KOPT-K1 (cell line): ENCODE measurements around the gene ADARB2.
A peak's percentile ranks its signal among the peaks of the same experiment; 100 is the strongest.

Source experiments
- H3K27ac ChIP-seq: fragments of 200-600 bp; sonication (generic); 2 replicates; pipeline ENCODE4 v1.5.1; 2016; ENCODE audit warnings: antibody characterized with exemption, mild to moderate bottlenecking, low read depth, low read length; ENCODE audit not compliant: poor library complexity, severe bottlenecking
- H3K36me3 ChIP-seq: fragments of 200-600 bp; sonication (generic); 2 replicates; pipeline ENCODE4 v1.5.1; 2017; ENCODE audit warnings: antibody characterized with exemption, mild to moderate bottlenecking, low read length, moderate library complexity; ENCODE audit not compliant: insufficient read depth
- H3K9me3 ChIP-seq: fragments of 200-600 bp; sonication (generic); 2 replicates; pipeline ENCODE4 v1.5.1; 2017; ENCODE audit warnings: antibody characterized with exemption, low read length, mild to moderate bottlenecking; ENCODE audit not compliant: insufficient read depth, poor library complexity, severe bottlenecking

ADARB2 gene

DNA sequence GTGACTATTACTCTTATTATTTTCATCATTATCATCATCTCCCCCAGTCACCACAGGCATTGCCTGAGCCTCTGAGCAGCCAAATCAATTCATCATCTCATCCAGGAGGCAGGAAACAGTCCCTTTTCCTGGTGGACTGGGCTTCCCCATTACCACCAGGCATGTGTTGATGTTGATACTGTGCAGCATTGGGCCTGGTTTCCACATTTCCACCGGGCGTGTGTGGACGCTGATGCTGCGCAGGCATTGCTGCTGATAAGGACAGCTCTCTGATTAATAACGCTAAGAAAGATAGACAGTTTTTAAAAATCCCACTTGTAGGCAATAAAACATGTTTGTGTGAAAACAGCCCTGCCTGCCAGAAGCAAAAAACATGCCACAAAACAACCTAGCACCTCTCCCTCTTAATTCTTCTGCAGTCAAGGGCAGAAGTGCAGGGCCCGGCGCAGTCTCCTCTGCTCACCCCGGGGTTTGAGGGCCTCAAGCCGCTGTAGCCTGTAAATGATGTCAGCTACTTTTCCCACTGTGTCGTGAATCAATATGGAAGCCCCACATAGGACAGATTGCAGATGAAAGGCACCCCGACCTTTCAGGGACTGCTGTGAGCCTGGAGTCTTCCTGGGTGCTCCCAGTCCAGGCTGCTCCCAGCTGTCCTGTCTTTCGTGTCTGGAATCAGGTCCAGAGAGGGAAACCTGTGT lies 465.1 kb downstream of the ADARB2 start:
- Histone ChIP-seq H3K27ac (no peak overlapping the region), H3K9me3 (no peaks in the 10 kb centered on the region), H3K36me3 (no peaks in the 10 kb centered on the region)

DNA sequence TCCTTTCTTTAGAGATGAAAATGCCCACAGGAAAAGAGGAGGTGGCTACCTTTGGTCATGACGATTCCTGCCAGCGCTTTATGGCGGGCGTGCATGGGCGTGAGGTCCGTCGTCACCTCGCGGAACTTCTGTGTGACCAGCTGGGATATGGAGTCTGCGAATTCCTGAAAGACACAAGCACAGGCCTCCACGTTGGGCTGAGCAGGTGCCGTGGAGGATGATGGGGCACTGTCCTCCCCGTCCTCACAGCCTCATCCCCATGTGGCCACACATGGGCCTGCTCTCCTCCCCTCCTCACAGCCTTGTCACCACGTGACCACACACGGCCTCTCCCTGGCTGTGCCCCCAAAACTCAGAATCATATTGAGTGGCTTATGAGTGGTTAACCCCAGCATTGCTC lies 466.4 kb downstream of the ADARB2 start:
- no peaks in the 10 kb centered on the region for H3K9me3 ChIP-seq
- no peak overlapping the region for H3K27ac ChIP-seq
- H3K36me3 ChIP-seq = no peaks in the 10 kb centered on the region

DNA sequence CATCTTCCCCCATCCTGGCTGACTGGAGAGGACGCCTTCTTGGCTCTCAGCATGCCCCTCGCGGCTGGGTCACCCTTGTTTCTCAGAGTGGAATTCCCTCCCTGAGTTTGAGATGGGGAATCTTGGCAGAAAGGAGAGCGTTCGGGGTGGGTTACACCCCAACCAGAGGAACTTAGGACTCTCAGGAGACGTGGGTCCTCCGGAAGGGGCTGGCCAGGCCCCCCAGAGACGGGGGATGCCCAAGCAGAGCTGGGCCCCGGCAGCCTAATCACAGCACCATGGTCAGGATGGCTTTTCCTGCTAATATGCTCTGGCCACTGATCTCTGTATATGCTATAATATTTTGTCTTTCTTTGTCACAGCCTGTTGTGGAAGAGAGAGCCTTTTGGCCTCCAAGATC lies 466.8 kb downstream of the ADARB2 start:
- no peaks in the 10 kb centered on the region for H3K36me3 ChIP-seq
- no peaks in the 10 kb centered on the region for H3K9me3 ChIP-seq
- no peak overlapping the region for H3K27ac ChIP-seq

DNA sequence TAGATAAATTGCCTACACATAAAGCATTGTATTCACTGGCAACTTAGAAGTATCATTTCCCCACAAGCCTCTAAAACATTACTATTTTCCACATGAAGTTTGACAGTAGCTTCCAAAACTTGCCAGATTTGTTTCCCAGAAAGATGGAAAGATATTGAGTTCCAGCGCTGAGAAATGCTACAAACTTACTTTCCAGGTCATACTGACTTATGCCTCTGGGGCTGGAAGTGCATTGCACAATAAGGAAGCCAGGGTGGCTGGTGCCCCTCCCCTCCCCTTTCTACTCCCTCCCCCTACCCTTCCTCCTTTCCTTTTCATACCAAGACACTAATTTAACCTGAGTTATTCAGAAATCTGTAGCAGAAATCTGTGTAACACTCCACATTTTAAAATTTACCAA lies 468.5 kb downstream of the ADARB2 start:
- Histone ChIP-seq H3K36me3 (no peaks in the 10 kb centered on the region), H3K9me3 (no peaks in the 10 kb centered on the region), H3K27ac (no peak overlapping the region)

DNA sequence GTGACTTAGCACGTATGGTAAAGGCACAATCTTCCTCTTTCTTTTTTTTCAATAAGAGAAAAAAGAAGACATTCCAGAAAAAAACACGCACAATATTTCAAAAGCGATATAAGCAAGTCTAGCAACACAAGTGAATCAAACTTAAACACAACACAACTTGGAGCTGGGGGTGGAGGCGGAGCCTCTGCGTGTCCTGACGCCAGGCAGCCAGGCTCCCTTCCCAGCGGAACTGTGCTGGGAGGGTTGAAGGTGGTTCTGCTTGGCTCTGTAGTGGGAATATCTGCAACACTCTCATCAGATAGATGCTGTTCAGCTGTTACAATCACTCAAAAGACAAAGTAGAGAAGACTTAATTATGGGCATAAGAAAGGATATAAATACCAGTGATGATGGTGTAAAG lies 469.8 kb downstream of the ADARB2 start:
- no peak overlapping the region for H3K27ac ChIP-seq
- no peaks in the 10 kb centered on the region for H3K36me3 ChIP-seq
- H3K9me3 ChIP-seq = no peaks in the 10 kb centered on the region

DNA sequence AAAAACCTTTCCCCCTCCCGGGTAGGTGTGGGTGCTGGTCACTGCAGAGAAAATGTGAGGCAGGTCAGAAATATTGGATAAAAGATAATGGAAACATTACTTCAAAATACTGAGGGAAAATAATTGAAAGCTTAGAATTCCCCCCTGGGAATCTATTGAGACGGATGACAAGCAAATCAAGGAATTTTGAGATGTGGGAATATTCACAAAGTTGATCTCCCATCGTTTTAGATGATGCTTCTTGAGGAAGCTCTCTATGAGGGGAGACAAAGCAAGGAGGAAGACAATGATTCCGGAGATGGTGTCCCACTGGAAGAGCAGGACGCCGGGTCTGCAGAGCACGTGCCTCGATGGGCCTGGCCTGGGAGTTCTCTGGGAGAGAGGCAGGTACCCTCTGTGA lies 470.2 kb downstream of the ADARB2 start:
- H3K9me3 ChIP-seq = no peaks in the 10 kb centered on the region
- no peaks in the 10 kb centered on the region for H3K36me3 ChIP-seq
- H3K27ac ChIP-seq = no peak overlapping the region

DNA sequence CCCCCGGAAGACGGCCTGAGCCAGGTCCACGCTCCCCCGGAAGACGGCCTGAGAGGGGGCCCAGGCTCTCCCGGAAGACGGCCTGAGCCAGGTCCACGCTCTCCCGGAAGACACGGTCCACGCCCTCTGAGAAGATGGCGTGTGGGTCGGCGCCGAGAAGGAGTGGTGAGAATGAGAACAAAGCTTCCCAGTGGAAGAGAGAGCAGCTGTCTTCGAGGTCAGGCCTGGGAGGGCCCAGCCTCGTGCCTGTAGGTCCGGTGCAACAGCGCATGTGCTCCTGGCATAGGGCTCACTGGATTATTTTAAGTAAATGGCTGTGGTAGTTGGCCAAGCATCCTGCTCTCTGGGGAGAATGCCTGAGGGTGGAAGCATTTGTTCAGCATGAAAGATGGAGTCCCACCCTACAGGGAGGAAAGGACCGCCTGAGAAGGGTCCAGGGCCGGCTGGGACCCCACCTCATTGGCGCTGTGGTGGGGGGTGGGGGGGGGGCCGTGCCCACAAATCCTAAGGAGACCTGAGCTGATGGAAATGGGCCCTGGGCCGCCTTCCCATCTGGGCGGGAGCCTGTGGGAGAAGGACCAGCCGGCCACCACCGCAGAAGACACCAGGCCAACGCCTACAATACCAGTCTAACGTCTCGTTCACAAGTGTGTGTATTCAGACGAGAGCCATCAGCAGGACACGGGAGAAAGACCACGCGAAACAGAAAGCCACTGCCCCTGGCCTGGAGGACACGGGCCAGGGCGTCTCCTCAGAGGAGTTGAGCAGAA lies 471.1 kb downstream of the ADARB2 start:
- Histone ChIP-seq H3K9me3 (no peaks in the 10 kb centered on the region), H3K36me3 (no peaks in the 10 kb centered on the region), H3K27ac (no peak overlapping the region)

DNA sequence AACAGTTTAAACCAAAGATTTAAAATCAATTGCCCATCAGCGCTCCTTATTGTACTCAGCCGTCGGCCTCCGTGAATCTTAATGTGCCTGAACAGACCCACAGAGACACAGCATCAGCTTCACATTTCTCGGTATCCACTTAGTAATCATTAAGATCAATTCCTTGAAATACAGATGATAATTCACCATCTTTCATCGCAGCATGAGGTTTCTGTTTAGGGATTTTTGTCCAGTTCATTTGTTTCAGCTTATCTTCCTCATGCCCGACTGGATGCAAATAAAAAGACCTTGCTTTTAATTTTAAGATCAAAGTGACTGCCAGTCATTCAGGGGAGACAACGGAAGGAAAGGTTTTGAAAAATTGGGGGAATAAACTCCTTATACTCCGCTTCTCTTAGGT lies 473.3 kb downstream of the ADARB2 start:
- H3K27ac ChIP-seq = no peak overlapping the region
- H3K9me3 ChIP-seq = no peaks in the 10 kb centered on the region
- H3K36me3 ChIP-seq = no peaks in the 10 kb centered on the region

DNA sequence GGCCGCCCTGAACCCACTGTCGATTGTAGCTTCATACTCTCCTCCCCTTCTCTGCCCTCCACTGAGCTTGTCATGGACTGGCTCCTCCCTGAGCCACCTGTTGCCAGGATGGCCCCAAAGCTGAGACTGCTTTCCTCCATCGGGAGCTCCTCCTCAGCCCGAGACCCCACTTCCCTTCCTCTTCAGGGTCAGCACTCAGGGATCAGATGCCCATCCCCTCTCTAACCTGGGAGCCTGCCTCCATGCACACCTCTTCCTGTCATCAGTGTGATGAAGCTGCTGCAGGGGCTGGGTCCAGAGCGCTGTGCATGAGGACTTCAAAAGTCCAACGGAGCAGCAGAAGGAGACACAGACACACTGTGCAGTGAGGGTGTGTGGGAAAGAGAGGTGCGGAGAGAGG lies 480.1 kb downstream of the ADARB2 start:
- Histone ChIP-seq H3K27ac (peak overlapping the region; percentile 33), H3K36me3 (no peaks in the 10 kb centered on the region), H3K9me3 (no peaks in the 10 kb centered on the region)

DNA sequence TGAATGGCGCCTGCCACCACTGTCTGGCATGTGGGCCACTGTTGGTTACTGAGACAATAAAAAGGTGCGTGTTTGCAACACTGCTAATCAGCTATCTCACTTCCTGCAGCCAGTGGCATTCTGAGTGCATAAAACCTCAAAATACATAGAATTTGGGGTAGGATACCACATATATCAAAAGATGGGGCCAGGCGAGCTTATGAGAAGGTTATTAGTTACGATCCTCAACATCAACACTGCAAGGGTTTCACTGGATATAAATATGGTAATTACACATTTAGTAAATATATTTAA lies 480.9 kb downstream of the ADARB2 start:
- H3K27ac ChIP-seq = peak overlapping the region; percentile 5
- H3K36me3 ChIP-seq = no peaks in the 10 kb centered on the region
- no peaks in the 10 kb centered on the region for H3K9me3 ChIP-seq

DNA sequence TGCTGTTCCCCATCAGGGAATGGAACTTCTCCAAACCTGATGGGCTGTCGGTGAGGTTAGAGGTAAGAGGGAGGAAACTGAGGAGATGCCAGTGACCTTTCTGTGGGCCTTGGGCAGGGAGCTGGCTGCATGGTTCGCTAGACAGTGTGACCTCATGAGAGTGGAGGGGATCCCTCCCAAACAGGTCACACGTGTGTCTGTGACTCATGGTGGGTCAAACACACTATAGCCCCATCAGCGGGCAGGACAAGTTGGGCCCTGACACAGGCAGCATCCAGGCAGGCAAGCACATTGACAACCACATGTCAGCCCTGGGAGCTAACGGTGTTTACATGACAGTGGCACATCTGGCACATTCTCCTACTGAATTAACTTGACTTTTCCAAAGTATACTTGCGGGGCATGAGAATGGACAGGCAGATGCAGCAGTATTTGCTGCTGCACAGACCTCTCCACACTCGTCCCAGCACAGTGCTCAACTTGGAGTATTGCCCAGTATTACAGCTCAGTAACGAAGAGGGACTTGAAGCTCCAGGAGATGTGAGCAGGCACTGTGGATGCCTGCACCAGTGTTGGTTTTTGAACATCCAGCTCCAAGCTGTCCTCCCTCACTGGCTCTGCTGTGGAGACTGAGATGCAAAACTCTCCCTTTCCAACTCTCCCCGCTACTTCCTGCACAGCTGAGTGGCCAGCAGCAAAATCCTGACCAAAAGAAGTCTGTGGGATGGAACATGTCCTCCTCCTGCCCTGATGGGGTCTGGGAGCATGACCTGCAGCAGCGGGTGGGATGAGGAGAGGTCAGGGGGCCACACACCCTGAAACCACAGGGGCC lies 481.5 kb downstream of the ADARB2 start:
- H3K36me3 ChIP-seq = no peaks in the 10 kb centered on the region
- H3K27ac ChIP-seq = peak overlapping the region; percentile 5
- H3K9me3 ChIP-seq = no peaks in the 10 kb centered on the region

DNA sequence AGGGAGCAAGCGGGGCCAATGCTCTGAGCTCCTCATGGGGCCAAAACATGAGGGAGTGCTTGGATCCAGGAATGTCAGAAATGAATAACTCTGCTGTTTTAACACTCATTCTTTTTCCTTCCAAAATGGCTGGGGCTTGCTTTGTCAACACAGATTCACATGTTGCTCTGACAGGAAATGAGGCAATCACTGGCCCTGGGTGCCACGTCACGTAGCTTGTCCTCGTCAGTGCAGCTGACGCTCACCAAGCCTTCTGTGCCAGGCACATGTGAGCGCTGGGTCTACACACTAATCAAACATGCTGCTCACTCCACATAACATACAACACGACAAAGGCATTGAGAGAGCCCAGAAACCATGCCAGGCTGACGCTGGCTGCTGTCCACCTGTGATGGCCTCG lies 482.2 kb downstream of the ADARB2 start:
- no peak overlapping the region for H3K27ac ChIP-seq
- H3K36me3 ChIP-seq = no peaks in the 10 kb centered on the region
- H3K9me3 ChIP-seq = no peaks in the 10 kb centered on the region

DNA sequence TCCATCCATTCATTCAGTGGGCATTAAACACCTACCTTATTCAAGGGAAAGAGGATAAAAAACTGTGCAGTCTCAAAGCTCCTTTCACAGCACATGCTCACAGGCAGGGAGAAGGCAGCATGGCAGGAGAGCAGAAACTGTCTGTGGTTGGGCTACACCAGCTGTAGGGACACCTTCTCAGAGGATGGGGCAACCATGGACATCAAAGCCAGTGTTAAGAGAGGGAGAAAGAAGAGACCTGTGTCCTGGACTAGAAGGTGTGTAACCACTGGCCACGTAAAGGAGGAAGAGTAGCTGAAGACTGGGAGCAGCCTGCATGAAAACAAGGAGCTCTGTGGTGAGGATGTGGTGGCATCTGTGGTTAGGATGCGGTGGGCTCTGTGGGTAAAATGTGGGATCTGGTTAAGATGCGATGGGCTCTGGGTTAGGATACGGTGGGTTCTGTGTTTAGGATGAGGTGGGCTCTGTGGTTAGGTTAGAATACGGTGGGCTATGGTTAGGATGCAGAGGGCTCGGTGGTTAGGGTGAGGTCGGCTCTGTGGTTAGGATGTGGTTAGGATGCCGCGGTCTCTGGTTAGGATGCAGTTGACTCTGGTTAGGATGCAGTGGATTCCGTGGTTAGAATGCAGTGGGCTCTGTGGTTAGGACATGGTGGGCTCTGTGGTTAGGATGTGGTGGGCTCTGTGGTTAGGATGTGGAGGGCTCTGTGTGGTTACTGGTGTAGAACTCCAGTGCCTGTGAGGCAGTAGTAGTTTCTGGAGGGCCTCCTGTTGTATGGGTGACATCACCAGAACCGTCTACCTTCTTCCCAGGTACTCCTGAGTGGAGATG lies 483.6 kb downstream of the ADARB2 start:
- H3K27ac ChIP-seq = no peak overlapping the region
- no peaks in the 10 kb centered on the region for H3K36me3 ChIP-seq
- no peaks in the 10 kb centered on the region for H3K9me3 ChIP-seq

DNA sequence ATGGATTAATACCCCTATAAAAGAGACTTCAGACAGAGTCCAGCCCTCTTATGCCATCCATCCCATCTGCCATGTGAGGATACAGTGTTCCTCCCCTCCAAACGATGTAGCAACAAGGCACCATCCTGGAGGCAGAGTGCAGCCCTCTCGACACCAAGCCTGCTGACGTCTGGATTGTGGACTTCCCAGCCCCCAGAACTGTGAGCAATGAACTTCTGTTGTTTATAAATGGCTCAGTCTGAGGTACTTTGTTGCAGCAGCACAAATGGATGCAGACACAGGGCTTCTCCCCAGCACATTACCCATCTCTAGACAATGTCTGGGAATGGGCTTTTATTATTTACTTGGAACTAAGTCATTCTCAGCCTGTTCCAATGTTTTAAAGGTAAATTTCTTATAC lies 485.6 kb downstream of the ADARB2 start:
- no peaks in the 10 kb centered on the region for H3K36me3 ChIP-seq
- no peaks in the 10 kb centered on the region for H3K9me3 ChIP-seq

More for the DNA sequence above, 485.6 kb downstream of the ADARB2 start:
- no peak overlapping the region for H3K27ac ChIP-seq
